Ovary (tissue), 9 donors: Measurements from ENCODE around the gene IL17A. TPM values are rescaled to one million over a fixed set of nuclear protein-coding genes. Genes with fewer than 3 reads are reported as not detected.

Experiments
- DNase-seq, 5 donors: peaks; one replicate each; pipeline ENCODE4 v3.0.0-alpha.2; 2019 to 2020
- H3K27ac ChIP-seq, 2 donors: fragments of 200-600 bp; one replicate each; pipeline versions ENCODE4 v1.5.1 to v1.8.0; 2019 to 2022
- H3K27me3 ChIP-seq: fragments of 200-600 bp; one replicate; pipeline ENCODE4 v1.8.0; 2022
- H3K36me3 ChIP-seq: fragments of 200-600 bp; sonication (generic); one replicate; pipeline ENCODE4 v1.5.1; 2019
- H3K4me1 ChIP-seq: one replicate; pipeline ENCODE4 v1.8.1; 2013; ENCODE audit warnings: mild to moderate bottlenecking, moderate library complexity; ENCODE audit not compliant: insufficient read depth
- H3K4me3 ChIP-seq: fragments of 200-600 bp; sonication (generic); one replicate; pipeline ENCODE4 v1.5.1; 2017
- H3K9me3 ChIP-seq, 2 donors: fragments of 200-600 bp in 1 of 2; sonication (generic) in 1 of 2; one replicate each; pipeline versions ENCODE4 v1.5.1 to v1.8.1; 2013 to 2019; ENCODE audit warnings: mild to moderate bottlenecking in 1 of 2, moderate library complexity in 1 of 2
- CTCF ChIP-seq, 3 donors: fragments of 450-650 bp in 2 of 3; fragments of 200-600 bp in 1 of 3; IDR thresholded peaks; one replicate each; pipeline versions ENCODE4 v1.5.1 to v1.8.0; 2016 to 2022; ENCODE audit warnings: antibody characterized with exemption in 3 of 3, mild to moderate bottlenecking in 1 of 3
- EP300 ChIP-seq: sonication (generic); formaldehyde crosslinking; IDR thresholded peaks from one replicate; pipeline ENCODE4 v1.6.1; 2017; ENCODE audit warnings: antibody characterized with exemption
- POLR2A ChIP-seq: fragments of 450-650 bp; IDR thresholded peaks from one replicate; pipeline ENCODE4 v1.6.1; 2017; ENCODE audit warnings: antibody characterized with exemption, mild to moderate bottlenecking, moderate library complexity
- WGBS, 3 donors: extraction: QIAGEN DNeasy Blood & Tissue Kit in 1 of 3; methylation state at CpG; one replicate each; pipeline versions ENCODE4 v1.1.5 to v1.1.7; 2013 to 2017; 5-methylcytosine and 5-hydroxymethylcytosine counted together
- intact Hi-C, 4 donors: fragments of 100-400 bp; cut with DNase I; formaldehyde crosslinking; loops; one replicate each; pipeline versions ENCODE4 v1.11.0 to v1.15.1; 2022 to 2023
- polyA plus RNA-seq, 2 donors: library from polyadenylated mRNA; stranded (reverse); fragments of 200-250 nt in 1 of 2; fragments of 350-450 nt in 1 of 2; fragmentation: Illumina TruSeq in 1 of 2; extraction: RNeasy Lipid Tissue Mini Kit (QIAGEN cat#74804) in 1 of 2; gene quantifications; one replicate each; pipeline ENCODE4 v1.2.3, GENCODE V29; 2013 to 2014
- total RNA-seq, 7 donors: library from RNA; depleted of rRNA in 2 of 7; stranded (reverse); fragments of >200 nt in 2 of 7; fragmentation: NEBNext Ultra II Directional in 3 of 7; extraction: Animal tissue kit (Norgen Biotek cat#: 25700) in 3 of 7; gene quantifications; one replicate each; pipeline versions ENCODE4 v1.1.0 to v1.2.4, GENCODE V29; 2016 to 2023
- donor health status: DM: no; HTN: no; CAD: no; lungs with moderate emphysema.
- donor health status: DM: no; HTN: no; CAD: no.
- donor health status: Bipolar disorder and iron deficiency.
- donor health status: DM: yes; HTN: yes; CAD: no.
- donor health status: DM: no; HTN: no; CAD: no.
- donor health status: DM: yes; HTN: yes; CAD: no.

IL17A gene
- total and polyA plus RNA-seq, 9 donors: not detected

GRCh38 chr6:52141596-52141995 lies 44.6 kb upstream of the IL17A start:
- no peak for DNase-seq
- Histone ChIP-seq H3K27ac (no peak overlapping the region), H3K4me1 (no peaks in the 10 kb centered on the region), H3K36me3 (no peaks in the 10 kb centered on the region), H3K9me3 (no peaks in the 10 kb centered on the region), H3K4me3 (no peak overlapping the region), H3K27me3 (no peaks in the 10 kb centered on the region)
- 66 to 89% (median 84%) methylated on average over 1 of the region's 1 CpG for WGBS, 3 donors
- TF ChIP-seq EP300 (no peak), POLR2A (no peak), CTCF (IDR thresholded peaks at IDR 0.05) (no peak)
- intact Hi-C loops: no loop called here

GRCh38 chr6:52142556-52142955 lies 43.6 kb upstream of the IL17A start:
- Histone ChIP-seq H3K27ac (no peak overlapping the region), H3K9me3 (no peaks in the 10 kb centered on the region), H3K27me3 (no peaks in the 10 kb centered on the region), H3K36me3 (no peaks in the 10 kb centered on the region), H3K4me1 (no peaks in the 10 kb centered on the region), H3K4me3 (no peak overlapping the region)
- intact Hi-C loops: no loop called here
- DNase-seq: no peak
- TF ChIP-seq EP300: no peak
- no peak for TF ChIP-seq CTCF (IDR thresholded peaks at IDR 0.05)
- TF ChIP-seq POLR2A: no peak
- WGBS, 3 donors: 72 to 82% (median 76%) methylated on average over 1 of the region's 1 CpG

GRCh38 chr6:52143551-52143950 lies 42.6 kb upstream of the IL17A start:
- intact Hi-C loops: no loop called here
- Histone ChIP-seq H3K4me1 (no peaks in the 10 kb centered on the region), H3K36me3 (no peaks in the 10 kb centered on the region), H3K27me3 (no peaks in the 10 kb centered on the region), H3K4me3 (no peak overlapping the region), H3K27ac (no peak overlapping the region), H3K9me3 (no peaks in the 10 kb centered on the region)
- no peak for TF ChIP-seq EP300
- no peak for DNase-seq
- WGBS, 3 donors: 78 to 89% (median 89%) methylated on average over 4 of the region's 4 CpGs

GRCh38 chr6:52144196-52145076 lies 41.7 kb upstream of the IL17A start:
- TF ChIP-seq POLR2A (no peak), EP300 (no peak), CTCF (IDR thresholded peaks at IDR 0.05) (no peak)
- no peaks in the 10 kb centered on the region for H3K27me3 ChIP-seq

GRCh38 chr6:52146851-52147445 lies 39.2 kb upstream of the IL17A start:
- DNase-seq: no peak
- no peaks in the 10 kb centered on the region for H3K4me1 ChIP-seq
- H3K27ac ChIP-seq: no peak overlapping the region
- 76 to 86% (median 79%) methylated on average over 3 of the region's 3 CpGs for WGBS, 3 donors
- H3K27me3 ChIP-seq: no peaks in the 10 kb centered on the region
- H3K9me3 ChIP-seq: no peaks in the 10 kb centered on the region
- TF ChIP-seq POLR2A (no peak), EP300 (no peak), CTCF (IDR thresholded peaks at IDR 0.05) (no peak)
- H3K4me3 ChIP-seq: no peak overlapping the region
- H3K36me3 ChIP-seq: no peaks in the 10 kb centered on the region
- intact Hi-C loops: no loop called here

More at GRCh38 chr6:52144196-52145076, 41.7 kb upstream of the IL17A start:
- Histone ChIP-seq H3K36me3 (no peaks in the 10 kb centered on the region), H3K27ac (no peak overlapping the region), H3K4me3 (no peak overlapping the region), H3K9me3 (no peaks in the 10 kb centered on the region), H3K4me1 (no peaks in the 10 kb centered on the region)
- intact Hi-C loops: no loop called here
- 75 to 86% (median 83%) methylated on average over 14 of the region's 14 CpGs for WGBS, 3 donors
- no peak for DNase-seq
